ENCODE data around the gene OS9.

DNA sequence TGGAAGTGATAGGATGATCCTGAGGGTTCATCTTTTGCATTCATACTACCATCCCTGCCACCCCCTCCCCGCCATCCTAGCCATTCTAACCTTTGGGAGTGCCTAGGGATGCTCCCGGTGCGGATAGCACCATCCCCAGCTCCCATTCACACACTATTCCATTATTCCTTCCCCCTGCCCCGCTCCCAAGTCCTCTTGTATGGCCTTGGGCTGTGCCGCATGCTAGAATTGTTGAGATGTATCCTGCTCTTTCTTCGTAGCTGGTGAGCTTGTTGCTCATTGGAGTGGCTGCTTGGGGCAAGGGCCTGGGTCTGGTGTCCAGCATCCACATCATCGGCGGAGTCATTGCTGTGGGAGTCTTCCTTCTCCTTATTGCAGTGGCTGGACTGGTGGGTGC lies 51.6 kb downstream of the OS9 start:
- no peak for TF ChIP-seq CTCF (conservative IDR thresholded peaks at IDR 0.05; ENCODE audit: low read depth, low read length)
- no peak for TF ChIP-seq EZH2 (IDR thresholded peaks at IDR 0.05; ENCODE audit: low read length, unreplicated experiment)
- no peak for TF ChIP-seq EZH2phosphoT487 (IDR thresholded peaks at IDR 0.05; ENCODE audit: borderline replicate concordance, low read length)

Data from PC-3 (cell line).